HG03095 (cell line): ENCODE results near the gene RIMS3.

ENCODE experiments used
- ATAC-seq: cut with Tn5 transposase; IDR thresholded peaks from one replicate; pipeline ENCODE4 v1.9.1; 2021; ENCODE audit warnings: moderate library complexity; ENCODE audit not compliant: unreplicated experiment

Gene RIMS3

GRCh38 chr1:40653851-40654537, 11.5 kb downstream of the RIMS3 start:
- ATAC-seq = no peak

- no peak for ATAC-seq
Observed at GRCh38 chr1:40652979-40653378, 12.5 kb downstream of the RIMS3 start.

GRCh38 chr1:40652468-40652867, 13.0 kb downstream of the RIMS3 start:
- no peak for ATAC-seq

GRCh38 chr1:40651138-40651857, 14.2 kb downstream of the RIMS3 start:
- no peak for ATAC-seq

- no peak for ATAC-seq
Observed at GRCh38 chr1:40650075-40650474, 15.4 kb downstream of the RIMS3 start.

GRCh38 chr1:40649592-40649930, 15.9 kb downstream of the RIMS3 start:
- no peak for ATAC-seq

- no peak for ATAC-seq
Observed at GRCh38 chr1:40648928-40649591, 16.4 kb downstream of the RIMS3 start.

- ATAC-seq = no peak
Observed at GRCh38 chr1:40648200-40648599, 17.3 kb downstream of the RIMS3 start.

- no peak for ATAC-seq
Observed at GRCh38 chr1:40646315-40646714, 19.2 kb downstream of the RIMS3 start.

- ATAC-seq = no peak
Observed at GRCh38 chr1:40645118-40645680, 20.3 kb downstream of the RIMS3 start.

- ATAC-seq = no peak
Observed at GRCh38 chr1:40641601-40642242, 23.8 kb downstream of the RIMS3 start.

GRCh38 chr1:40640314-40641076, 25.0 kb downstream of the RIMS3 start:
- no peak for ATAC-seq

- no peak for ATAC-seq
Observed at GRCh38 chr1:40638097-40639036, 27.1 kb downstream of the RIMS3 start.

- no peak for ATAC-seq
Observed at GRCh38 chr1:40637470-40638007, 27.9 kb downstream of the RIMS3 start.

- ATAC-seq = no peak
Observed at GRCh38 chr1:40636777-40637176, 28.7 kb downstream of the RIMS3 start.

- no peak for ATAC-seq
Observed at GRCh38 chr1:40635763-40636500, 29.6 kb downstream of the RIMS3 start.

GRCh38 chr1:40634901-40635655, 30.4 kb downstream of the RIMS3 start:
- ATAC-seq = no peak

GRCh38 chr1:40633931-40634376, 31.5 kb downstream of the RIMS3 start:
- no peak for ATAC-seq
